NCI-H2081 treated with DMSO at 0.1 percent for 48 hours (cell line): ENCODE measurements around the gene B9D2.
"Not testable (repeated sequence)": the region's sequence is repeated elsewhere in the genome, so short reads cannot be mapped to it uniquely, and the experiment has no call there.

Experiments used
- DNase-seq: peaks from one replicate; lab custom pipeline; 2025; lab: John Stamatoyannopoulos, UW

The B9D2 gene, protein sequence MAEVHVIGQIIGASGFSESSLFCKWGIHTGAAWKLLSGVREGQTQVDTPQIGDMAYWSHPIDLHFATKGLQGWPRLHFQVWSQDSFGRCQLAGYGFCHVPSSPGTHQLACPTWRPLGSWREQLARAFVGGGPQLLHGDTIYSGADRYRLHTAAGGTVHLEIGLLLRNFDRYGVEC

DNA sequence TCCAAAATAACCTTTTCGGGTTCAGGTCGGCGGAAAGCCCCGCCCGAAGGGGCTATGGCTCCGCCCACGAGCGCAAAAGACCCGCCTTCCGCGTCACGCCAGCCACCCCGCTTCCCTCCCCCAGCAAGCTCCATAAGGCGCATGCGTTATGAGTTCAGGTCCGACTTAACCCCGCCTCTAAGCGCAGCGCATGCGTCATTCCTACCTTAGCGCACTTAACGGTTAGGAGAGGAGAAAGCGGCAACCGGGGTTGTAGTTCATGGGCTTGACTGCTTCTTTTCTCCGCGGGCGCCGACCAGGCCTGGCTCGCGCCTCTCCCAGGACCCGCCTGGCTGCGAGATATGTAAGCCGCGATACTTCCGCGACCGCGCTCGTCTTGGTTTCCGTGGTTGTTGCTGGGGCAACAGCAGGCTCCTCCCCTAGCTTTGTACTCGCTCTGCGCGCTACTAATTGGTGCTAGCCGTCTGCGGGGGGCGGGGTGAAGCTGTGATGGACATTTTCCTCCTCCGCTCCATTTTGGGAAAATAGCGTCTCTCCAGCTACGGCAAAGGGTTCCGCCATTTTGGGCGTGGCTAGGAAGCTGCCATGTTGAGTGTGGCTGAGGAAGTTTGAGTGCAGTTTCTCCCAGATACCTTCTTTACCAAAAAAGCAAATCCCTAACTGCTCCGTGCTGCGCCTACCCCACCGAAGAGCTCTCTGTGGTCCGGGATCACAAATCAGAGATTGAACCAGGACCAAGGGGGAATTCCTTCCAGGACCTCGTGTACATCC lies at the start of gene B9D2:
TSS of gene B9D2 (minus strand) at position 397 of the 771 bp plus-strand sequence. CDS start 630 bp downstream, outside the sequence.
- peak; percentile 94 for DNase-seq

GRCh38 chr19:41412953-41413352 lies 49.0 kb upstream of the B9D2 start:
- no peak for DNase-seq

- DNase-seq, result no peak
Observed at GRCh38 chr19:41411968-41412265, 48.0 kb upstream of the B9D2 start.

GRCh38 chr19:41411100-41411967 lies 47.4 kb upstream of the B9D2 start:
- no peak for DNase-seq

DNA sequence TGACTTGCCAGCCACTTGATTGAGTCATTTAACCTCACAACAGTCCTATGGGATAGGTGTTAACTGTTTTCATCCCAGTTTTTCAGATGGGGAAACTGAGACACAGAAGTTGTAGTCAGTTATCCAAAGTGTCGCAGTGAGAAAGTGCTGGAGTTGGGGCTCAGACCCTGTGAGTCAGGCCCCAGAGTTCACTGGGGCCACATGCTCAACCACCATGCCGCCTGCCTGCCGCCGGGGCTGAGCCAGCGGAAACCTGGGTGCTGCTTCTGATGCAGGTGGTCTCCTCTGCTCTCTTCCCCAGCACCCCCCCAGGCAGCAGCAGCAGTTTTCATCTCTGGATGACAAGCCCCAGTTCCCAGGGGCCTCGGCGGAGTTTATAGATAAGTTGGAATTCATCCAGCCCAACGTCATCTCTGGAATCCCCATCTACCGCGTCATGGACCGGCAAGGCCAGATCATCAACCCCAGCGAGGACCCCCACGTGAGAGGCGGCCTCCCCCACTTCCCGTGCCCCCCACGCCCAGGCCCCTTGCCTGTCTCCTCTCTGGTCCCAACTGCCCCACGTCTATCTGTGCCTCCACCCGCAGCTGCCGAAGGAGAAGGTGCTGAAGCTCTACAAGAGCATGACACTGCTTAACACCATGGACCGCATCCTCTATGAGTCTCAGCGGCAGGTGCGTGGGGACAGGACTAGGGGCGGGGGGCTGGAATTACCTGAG lies 46.5 kb upstream of the B9D2 start:
- no peak for DNase-seq

DNA sequence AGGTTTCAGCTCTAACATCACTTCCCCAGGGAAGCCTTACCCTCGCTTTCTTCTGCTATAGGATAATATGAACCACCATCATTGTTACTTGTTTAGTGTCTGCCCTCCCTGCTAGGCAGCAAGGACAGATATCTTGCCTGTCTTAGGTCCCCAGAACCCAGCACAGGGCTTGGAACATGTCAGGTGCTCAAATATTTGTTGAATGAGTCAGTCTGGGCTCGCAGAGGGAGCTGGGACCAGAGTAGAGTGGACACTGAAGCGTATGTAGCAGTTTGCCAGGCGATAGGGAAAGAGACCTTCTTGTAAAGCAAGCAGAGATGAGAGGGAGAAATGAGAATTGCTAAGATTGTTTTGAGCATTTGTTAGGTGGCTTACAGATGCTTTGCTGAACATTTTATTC lies 45.3 kb upstream of the B9D2 start:
- DNase-seq, result no peak

DNA sequence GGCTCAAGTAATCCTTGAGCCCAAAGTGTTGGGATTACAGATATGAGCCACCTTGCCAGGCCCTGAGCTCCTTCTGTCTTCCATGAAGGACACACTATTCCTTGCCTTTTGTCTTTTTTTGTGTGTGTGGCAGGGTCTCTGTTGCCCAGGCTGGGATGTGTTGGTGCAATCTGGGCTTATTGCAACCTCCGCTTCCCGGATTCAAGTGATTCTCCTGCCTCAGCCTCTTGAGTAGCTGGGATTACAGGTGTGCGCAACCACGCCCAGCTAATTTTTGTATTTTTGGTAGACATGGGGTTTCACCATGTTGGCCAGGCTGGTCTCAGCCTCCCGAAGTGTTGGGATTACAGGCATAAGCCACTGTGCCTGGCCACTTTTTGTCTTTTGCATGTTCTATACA lies 44.9 kb upstream of the B9D2 start:
- DNase-seq, result not testable (repeated sequence)

DNA sequence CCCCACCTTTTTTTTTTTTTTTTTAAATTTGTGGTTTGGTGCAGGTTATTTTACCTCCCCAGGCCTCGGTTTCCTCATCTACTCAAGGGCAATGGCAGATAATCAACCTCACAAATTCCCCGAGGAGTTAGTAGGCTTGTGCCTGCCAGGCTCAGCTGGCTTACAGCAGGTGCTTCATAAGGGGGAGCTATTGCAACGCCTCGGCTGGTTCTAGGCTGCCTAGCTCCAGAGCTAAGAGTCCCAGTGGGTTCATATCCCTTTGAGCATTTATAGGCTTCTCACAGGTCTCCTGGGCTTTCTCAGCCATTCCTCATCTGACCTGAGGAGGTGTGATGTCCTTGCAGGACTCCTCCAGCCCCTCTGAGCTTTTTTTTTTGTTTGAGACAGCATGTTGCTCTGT lies 44.3 kb upstream of the B9D2 start:
- no peak for DNase-seq

GRCh38 chr19:41407271-41407670 lies 43.3 kb upstream of the B9D2 start:
- no peak for DNase-seq

DNA sequence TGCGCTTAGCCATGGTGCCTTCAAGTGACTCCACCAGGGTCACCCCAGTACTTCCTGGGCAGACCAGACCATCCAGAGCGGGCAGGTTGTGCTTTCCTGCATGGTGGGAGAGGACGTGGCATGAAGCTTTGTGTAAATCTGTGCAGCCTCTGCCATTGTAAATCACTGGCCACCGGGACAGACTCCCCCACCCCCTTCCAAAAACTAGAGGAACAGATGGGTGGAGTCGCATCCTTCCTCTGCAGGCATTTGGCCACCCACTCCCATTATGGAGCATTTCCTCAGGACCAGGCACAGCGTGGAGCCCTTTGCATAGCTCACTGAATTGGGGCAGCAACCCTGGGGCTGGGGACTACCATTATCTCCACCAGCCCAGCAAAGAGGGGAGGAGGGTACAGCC lies 41.8 kb upstream of the B9D2 start:
- DNase-seq, result no peak

DNA sequence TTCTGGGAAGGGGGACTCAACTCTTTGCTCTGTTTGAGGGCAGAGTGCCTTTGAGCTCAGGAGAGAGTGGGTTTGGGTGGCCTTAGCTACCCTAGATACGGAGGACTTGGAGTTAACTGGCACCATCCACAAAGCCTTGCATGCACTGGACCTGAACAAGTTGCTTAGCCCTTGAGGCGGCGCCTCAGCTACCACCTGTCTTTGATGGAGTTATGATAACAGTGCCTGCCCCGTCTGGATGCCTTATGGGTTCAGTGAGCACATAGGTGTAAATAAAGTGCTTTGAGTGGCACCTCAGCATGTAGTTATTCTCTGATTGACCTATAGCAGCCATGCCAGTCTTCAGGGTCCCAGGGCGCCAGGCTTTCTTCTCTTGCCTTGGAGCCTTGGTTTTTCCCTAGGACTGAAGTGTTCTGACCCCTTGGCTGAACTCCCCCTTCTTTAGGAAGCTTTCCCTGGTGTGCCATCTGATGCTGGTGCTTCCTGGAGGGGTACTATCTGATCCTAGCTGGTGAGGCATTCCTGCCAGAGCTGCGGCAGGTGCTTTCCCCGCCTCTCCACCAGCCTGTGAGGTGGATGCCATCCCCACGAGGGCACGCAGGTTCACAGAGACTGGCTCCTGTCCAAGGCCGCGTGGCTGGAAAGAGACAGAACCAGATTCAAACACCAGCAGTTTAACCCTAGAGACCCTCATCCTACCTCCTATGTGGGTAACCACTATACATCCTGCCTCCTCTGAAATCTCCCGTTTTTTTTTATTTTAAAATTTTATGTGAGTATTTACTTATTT lies 39.4 kb upstream of the B9D2 start:
- no peak for DNase-seq

GRCh38 chr19:41402010-41402409 lies 38.1 kb upstream of the B9D2 start:
- no peak for DNase-seq

- no peak for DNase-seq
Observed at GRCh38 chr19:41401483-41401882, 37.5 kb upstream of the B9D2 start.

- DNase-seq, result no peak
Observed at GRCh38 chr19:41399525-41399924, 35.6 kb upstream of the B9D2 start.

- DNase-seq, result no peak
Observed at GRCh38 chr19:41399091-41399490, 35.1 kb upstream of the B9D2 start.

GRCh38 chr19:41398598-41398997 lies 34.6 kb upstream of the B9D2 start:
- DNase-seq, result no peak

- DNase-seq, result no peak
Observed at GRCh38 chr19:41398050-41398418, 34.1 kb upstream of the B9D2 start.

GRCh38 chr19:41397086-41398049 lies 33.4 kb upstream of the B9D2 start, which contains the start of the genes BCKDHA and EXOSC5:
Gene BCKDHA (plus strand): TSS chr19:41397818. CDS start chr19:41397828, 10 bp downstream.
Gene EXOSC5 (minus strand): TSS chr19:41397359. CDS start chr19:41397328, 31 bp downstream.
- peak; percentile 97 for DNase-seq

DNA sequence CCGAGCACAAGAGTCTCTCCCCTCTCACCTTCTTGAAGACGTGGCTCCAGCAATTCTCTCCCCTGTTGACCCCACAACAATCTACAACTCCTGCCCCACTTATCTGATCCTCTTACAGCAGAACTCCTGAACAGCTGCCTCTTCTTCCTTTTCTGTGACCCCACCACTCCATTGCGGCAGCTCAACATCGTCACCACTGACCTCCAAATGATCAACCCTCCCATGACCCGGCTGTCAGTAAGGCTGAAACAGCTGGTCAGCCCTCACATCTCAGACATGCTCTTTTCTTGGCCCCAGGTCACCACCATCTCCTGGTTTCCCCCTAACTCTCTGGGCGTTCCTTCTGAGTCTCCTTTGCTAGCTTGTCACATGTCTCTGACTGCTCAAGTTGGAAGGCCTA lies 31.4 kb upstream of the B9D2 start:
- DNase-seq, result no peak

DNA sequence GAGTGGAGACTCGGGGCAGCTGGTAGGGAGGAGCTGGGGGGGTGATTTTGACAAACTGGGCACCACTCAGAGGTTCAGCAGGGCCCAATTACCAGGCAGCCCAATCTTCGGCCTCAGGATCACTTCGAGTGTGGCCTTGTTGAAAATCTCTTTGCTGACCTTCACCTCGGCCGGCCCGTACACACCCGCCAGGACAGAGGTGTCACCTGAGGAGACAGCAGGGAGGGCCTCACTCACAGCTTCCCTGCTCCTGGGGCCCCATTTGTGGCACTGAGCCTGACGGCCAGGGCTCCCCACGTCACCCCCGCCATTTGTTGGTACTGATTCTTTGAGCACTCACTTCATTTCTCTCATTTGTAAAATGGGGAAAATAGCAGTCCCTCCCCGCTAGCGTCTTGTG lies 28.8 kb upstream of the B9D2 start:
- DNase-seq, result no peak
